GM19372 (cell line): ENCODE data around the gene PAGE2B.
"Not testable (repeated sequence)": the region's sequence is repeated elsewhere in the genome, so short reads cannot be mapped to it uniquely, and the experiment has no call there.

Source experiments
- ATAC-seq: cut with Tn5 transposase; IDR thresholded peaks from one replicate; pipeline ENCODE4 v1.9.1; 2021; ENCODE audit warnings: mild to moderate bottlenecking, low read depth, moderate library complexity; ENCODE audit not compliant: unreplicated experiment

The PAGE2B gene

GRCh38 chrX:55107911-55108310 is 33.1 kb downstream of the PAGE2B start:
- ATAC-seq: no peak

- ATAC-seq: no peak
Observed at GRCh38 chrX:55109306-55109705, 34.5 kb downstream of the PAGE2B start.

GRCh38 chrX:55111578-55112254 is 36.9 kb downstream of the PAGE2B start:
- ATAC-seq: no peak

GRCh38 chrX:55116589-55116988 is 41.8 kb downstream of the PAGE2B start:
- ATAC-seq: not testable (repeated sequence)

GRCh38 chrX:55118574-55118973 is 43.7 kb downstream of the PAGE2B start:
- no peak for ATAC-seq

GRCh38 chrX:55119271-55119670 is 44.4 kb downstream of the PAGE2B start:
- no peak for ATAC-seq

GRCh38 chrX:55119712-55120111 is 44.9 kb downstream of the PAGE2B start:
- ATAC-seq: no peak

GRCh38 chrX:55120761-55121358 is 46.0 kb downstream of the PAGE2B start:
- no peak for ATAC-seq

GRCh38 chrX:55123900-55124299 is 49.1 kb downstream of the PAGE2B start:
- no peak for ATAC-seq

GRCh38 chrX:55127692-55128091 is 52.9 kb downstream of the PAGE2B start:
- no peak for ATAC-seq
